Fibroblast of the aortic adventitia (primary cell): Measurements from ENCODE around the gene CD160. TPM values are rescaled to one million over a fixed set of nuclear protein-coding genes. Genes with fewer than 3 reads are reported as not detected.
A peak's percentile ranks its signal among the peaks of the same experiment; 100 is the strongest.

Source experiments
- DNase-seq: peaks from one replicate; pipeline ENCODE4 v3.0.0-alpha.2; 2010; ENCODE audit warnings: low read depth
- H3K4me3 ChIP-seq: 2 replicates; pipeline ENCODE4 v1.5.1; 2011; ENCODE audit warnings: low read depth, mild to moderate bottlenecking, control low read depth, low read length, moderate library complexity
- total RNA-seq: library from RNA; depleted of rRNA; stranded (reverse); fragments of >200 nt; gene quantifications from 2 replicates; pipeline ENCODE4 v1.2.3, GENCODE V29; 2012; ENCODE audit warnings: low replicate concordance
- TF ChIP-seq, protein P1 (sequence below): IDR thresholded peaks from 2 replicates; pipeline ENCODE4 v1.5.1; 2011; ENCODE audit warnings: mild to moderate bottlenecking, low read length, control low read depth, inconsistent platforms; ENCODE audit not compliant: insufficient read depth

The CD160 gene
- total RNA-seq, 1 donor, result not detected

DNA sequence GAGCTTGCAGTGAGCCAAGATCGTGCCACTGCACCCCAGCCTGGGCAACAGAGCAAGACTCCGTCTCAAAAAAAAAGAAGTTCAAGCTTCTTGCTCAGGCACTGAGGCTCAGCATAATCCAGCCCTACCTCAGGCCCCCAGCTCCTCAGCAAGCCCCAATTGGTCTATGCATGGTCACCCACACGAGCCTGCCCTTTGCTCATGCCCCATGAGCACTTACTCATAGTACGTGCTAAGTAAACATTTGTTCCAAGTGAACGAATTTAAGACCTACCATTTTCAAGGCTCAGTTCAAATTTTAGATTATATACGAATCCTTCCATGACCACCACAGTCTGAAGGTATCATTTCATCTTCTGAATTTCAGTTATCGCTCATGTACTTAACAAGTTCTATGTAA is 16.5 kb upstream of the CD160 start:
- DNase-seq, result no peak
- TF ChIP-seq, protein P1, sequence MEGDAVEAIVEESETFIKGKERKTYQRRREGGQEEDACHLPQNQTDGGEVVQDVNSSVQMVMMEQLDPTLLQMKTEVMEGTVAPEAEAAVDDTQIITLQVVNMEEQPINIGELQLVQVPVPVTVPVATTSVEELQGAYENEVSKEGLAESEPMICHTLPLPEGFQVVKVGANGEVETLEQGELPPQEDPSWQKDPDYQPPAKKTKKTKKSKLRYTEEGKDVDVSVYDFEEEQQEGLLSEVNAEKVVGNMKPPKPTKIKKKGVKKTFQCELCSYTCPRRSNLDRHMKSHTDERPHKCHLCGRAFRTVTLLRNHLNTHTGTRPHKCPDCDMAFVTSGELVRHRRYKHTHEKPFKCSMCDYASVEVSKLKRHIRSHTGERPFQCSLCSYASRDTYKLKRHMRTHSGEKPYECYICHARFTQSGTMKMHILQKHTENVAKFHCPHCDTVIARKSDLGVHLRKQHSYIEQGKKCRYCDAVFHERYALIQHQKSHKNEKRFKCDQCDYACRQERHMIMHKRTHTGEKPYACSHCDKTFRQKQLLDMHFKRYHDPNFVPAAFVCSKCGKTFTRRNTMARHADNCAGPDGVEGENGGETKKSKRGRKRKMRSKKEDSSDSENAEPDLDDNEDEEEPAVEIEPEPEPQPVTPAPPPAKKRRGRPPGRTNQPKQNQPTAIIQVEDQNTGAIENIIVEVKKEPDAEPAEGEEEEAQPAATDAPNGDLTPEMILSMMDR, result no peak
- no peak overlapping the region for H3K4me3 ChIP-seq

DNA sequence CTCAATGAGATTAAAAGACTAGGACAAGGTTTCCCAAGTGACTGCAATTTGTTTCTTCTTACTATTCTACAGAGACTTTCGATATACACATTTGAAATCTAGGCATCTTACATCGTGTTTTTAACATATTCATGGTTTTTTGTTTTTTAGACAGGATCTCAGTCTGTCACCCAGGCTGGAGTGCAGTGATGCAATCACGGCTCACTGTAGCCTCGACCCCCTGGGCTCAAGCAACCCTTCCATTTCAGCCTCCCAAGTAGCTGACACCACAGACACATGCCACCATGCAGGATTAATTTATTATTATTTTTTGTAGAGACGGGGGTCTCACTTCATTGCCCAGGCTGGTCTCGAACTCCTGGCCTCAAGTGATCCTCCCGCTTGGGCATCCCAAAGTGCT is 13.7 kb upstream of the CD160 start:
- no peak for DNase-seq
- no peak overlapping the region for H3K4me3 ChIP-seq
- TF ChIP-seq, protein P1, result no peak

DNA sequence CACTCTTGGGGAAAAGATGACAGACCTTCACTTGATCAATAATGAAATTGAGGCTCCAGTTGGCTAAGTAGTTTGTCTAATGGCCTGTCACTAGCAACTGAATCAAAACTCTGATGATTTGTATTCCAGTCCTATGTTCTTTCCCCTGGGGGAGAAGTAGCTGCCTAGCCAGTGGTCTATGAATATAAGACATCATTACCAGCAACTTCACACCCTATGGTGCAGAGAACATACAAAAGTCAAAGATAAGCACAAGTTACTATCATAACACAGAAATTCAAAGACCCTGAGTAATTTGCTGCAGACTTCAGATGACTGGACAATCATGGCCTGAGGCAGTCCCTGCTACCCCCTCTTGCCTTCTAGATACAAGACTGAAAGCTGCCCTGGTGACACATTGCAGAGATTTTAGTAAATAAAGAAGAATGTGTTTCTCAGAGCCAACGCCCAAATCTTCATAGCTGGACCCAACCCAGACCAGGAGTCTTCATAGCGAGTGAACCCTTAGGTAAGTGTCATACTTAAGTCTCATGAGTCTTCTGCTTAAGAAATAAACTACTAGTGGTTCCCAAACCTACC is 13.1 kb upstream of the CD160 start:
- peak; percentile 24 for DNase-seq
- TF ChIP-seq, protein P1, result no peak
- no peak overlapping the region for H3K4me3 ChIP-seq

DNA sequence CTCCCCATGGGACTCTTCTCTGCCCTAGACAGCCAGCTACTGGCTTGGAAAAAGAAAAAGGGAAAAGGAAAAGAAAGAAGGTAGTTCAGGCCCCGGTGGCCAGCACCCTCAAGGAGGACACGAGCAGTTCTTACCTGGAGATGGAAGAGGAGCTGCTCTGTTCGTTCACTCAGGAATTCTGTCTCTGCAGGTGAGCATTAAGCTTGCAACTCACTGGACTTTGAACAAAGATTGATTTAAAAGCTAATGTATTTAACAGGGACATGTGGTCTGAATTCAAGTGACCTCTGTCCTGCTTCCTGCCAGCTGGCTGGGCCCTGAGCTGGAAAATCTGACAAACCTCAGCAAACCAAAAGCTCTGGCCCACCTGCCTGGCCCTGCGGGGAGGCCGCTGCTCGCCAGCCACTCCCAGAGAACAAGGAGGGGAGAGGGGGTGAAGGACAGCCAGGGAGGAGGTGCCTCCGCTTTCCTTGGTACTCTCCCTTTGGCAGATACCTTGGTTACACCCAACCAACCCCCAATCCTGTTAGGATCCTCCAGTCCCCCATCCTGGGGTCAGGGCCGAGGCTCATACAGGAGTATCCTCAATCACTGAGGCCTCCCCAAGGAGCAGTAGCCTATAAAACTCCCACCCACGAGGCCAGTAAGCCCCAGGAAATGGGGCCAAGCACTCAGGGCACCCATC is 12.0 kb upstream of the CD160 start, which contains the start of gene PDZK1:
Gene PDZK1, minus strand, starts transcription at position 186 of the 685 bp plus-strand sequence. CDS start 19,347 bp downstream, outside the sequence.
- TF ChIP-seq, protein P1, result no peak
- no peak for DNase-seq
- no peak within 1 kb of the TSS for H3K4me3 ChIP-seq

DNA sequence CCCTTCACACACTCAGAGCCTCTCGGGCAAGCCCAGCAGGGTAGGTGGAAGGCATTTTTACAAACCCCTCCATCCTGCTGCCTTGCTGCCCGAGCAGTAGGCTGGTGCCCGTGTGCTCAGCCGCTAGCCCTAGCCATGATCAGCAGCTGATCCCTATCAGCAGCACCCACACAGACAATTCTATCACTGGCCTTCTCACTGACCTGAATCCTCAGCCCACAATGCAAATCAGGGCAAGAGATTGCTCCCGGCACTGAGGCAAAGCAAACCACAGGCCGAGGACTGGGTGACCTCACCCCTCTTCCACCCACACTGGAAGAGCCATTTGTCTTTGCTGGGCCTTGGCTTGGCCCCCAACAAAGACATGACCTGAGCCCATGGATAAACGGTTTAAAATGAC is 11.2 kb upstream of the CD160 start:
- TF ChIP-seq, protein P1, result no peak
- H3K4me3 ChIP-seq, result no peak overlapping the region
- no peak for DNase-seq

DNA sequence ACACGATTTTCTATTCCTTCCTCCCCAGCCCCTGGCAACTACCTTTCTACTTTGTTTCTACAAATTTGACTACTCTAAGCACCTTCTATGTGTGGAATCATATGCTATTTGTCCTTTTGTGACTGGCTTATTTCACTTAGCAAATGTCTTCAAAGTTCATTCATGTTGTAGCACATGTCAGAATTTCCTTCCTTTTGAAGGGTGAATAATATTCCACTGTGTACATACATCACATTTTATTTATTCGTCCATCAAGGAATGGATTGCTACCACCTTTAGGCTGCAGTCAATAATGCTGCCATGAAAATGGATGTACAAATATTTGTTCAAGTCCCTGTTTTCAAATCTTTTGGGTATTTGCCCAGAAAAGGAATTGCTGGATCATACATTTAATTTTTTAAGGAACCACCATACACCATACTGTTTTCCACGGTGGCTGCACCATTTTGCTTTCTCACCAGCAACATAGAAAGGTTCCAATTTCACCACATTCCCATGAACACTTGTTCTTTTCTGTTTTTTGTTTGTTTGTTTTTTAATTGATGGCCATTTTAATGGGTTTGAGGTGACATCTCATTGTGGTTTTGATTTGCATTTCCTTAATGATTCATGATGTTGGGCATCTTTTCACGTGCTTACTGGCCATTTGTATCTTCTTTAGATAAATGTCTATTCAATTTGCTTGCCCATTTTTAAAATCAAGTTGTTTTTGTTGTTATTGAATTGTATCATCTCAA is 8.8 kb upstream of the CD160 start:
- H3K4me3 ChIP-seq, result no peak overlapping the region
- DNase-seq, result no peak
- TF ChIP-seq, protein P1, result no peak
